T-helper 1 cell (primary cell): ENCODE measurements around the gene TRIM69.
"Not testable (repeated sequence)": the region's sequence is repeated elsewhere in the genome, so short reads cannot be mapped to it uniquely, and the experiment has no call there.

ENCODE experiments used
- DNase-seq, 5 donors: peaks; one replicate each; pipeline ENCODE4 v3.0.0-alpha.2; 2012 to 2020
- total RNA-seq, 4 donors: gene quantifications; one replicate each; lab custom pipeline; 2026; lab: John Stamatoyannopoulos, UW

TRIM69 gene, protein sequence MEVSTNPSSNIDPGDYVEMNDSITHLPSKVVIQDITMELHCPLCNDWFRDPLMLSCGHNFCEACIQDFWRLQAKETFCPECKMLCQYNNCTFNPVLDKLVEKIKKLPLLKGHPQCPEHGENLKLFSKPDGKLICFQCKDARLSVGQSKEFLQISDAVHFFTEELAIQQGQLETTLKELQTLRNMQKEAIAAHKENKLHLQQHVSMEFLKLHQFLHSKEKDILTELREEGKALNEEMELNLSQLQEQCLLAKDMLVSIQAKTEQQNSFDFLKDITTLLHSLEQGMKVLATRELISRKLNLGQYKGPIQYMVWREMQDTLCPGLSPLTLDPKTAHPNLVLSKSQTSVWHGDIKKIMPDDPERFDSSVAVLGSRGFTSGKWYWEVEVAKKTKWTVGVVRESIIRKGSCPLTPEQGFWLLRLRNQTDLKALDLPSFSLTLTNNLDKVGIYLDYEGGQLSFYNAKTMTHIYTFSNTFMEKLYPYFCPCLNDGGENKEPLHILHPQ
- total RNA-seq: 37.6 to 71.2 (median 62.6) reads per million in 4 donors

DNA sequence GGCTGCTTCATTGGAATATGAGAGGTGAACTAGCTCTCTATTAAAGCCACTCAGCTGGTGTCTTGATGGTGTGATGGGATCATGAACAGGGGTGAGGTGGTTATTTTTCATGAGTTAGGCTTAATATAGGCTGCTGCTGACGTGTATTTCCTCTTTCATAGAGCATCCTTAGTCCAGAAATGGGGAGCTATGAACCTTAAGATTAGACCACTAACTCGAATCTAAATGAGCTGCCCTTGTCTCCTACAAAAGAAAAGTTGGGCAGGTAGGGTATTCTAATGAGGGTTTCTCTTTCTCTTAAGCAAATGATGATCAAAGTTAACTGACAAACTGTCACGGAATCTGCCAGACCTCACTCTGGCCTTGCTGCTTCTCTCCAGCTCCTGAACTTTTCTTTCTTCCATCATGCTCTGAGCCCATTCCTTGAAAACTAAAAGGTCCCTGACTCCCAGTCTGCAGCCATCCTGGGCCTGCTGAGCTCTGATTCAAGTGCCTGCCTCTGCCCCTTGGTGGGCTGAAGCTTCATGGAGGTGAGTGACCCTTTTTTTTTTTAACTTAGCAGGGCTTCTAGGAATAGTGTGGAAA is at the start of gene TRIM69:
Gene TRIM69 (plus strand): TSS at position 348 of the 585 bp plus-strand sequence. CDS start 177 bp downstream, at position 525.
- DNase-seq: no peak

DNA sequence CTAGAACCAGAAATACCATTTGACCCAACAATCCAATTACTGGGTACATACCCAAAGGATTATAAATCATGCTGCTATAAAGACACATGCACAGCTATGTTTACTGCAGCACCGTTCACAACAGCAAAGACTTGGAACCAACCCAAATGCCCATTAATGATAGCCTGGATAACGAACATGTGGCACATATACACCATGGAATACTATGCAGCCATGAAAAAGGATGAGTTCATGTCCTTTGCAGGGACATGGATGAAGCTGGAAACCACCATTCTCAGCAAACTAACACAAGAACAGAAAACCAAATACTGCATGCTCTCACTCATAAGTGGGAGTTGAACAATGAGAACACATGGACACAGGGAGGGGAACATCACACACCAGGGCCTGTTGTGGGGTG is 47.0 kb upstream of the TRIM69 start:
- DNase-seq: not testable (repeated sequence)

DNA sequence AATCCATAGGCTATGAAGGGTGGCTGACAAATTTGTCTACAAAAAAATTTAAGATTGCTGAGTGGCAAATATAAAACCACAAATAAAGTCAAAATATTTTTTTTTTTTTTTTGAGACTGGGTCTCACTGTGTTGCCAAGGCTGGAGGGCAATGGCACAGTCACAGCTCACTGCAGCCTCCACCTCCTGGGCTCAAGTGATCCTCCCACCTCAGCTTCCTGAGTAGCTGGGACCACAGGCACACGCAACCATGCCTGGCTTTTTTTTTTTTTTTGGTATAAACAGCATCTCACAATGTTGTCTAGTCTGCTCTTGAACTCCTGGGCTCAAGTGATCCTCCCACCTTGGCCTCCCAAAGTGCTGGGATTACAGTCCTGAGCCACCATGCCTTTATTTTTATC is 46.1 kb upstream of the TRIM69 start:
- DNase-seq: peak in 1 of 5 donors; percentile 49

DNA sequence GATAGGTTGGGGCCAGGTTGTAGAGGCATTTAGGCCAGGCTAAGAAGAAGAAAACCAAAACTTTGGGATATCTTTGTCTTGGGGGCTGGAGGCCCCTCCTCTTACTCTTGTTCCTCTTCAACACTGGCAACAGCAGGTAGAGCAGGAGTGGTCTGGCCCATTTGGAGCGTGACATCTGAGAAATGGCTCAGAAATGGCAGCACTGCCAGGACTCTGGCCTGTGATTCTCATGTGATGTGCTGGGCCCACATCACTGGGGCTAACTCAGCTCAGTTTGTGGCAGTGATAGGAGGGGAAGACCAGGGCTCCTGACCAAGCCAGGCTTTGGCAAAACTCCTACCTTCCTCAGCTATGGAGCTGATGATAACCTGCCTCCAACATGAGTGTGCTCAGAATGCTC is 43.7 kb upstream of the TRIM69 start:
- no peak for DNase-seq

GRCh38 chr15:44694416-44694815 is 41.9 kb upstream of the TRIM69 start:
- no peak for DNase-seq

DNA sequence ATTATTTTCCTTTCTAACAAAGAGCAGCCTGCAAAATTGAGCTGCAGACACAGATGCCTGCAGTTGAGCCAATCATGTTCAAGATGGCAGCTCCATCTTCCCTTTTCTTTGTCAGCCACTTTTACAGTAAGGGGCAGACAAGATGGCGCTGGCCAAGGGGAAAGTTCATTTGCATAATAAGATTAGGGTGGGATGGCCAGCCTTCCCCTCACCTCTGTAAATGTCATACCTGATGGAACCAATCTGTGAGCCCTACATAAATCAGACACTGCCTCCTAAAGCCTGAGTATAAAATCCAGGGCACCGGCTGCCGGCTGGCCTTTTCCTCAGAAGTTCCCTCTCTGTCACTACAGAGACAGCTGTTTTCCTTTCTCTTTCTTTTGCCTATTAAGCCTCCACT is 41.0 kb upstream of the TRIM69 start:
- DNase-seq: no peak

DNA sequence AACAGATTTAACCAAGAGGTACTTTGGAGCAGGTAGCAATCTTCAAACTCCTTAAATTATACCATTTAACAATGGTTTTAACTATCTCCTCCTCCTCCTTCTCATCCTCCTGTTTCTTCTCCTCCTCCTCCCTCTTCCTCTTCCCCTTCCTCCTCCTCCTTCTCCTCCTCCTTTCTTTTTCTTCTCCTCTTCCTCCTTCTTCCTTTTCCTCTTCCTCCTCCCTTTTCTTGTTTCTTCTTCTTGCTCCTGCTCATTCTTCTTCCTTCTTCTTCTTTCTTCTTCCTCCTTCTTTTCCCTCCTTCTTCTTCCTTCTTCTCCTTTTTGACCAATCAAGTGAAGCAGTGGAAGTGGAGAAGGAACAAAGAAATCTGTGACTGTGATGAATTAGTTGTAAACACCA is 39.3 kb upstream of the TRIM69 start:
- DNase-seq: no peak

GRCh38 chr15:44698641-44699040 is 37.7 kb upstream of the TRIM69 start:
- no peak for DNase-seq

GRCh38 chr15:44700676-44701075 is 35.7 kb upstream of the TRIM69 start:
- DNase-seq: not testable (repeated sequence)

DNA sequence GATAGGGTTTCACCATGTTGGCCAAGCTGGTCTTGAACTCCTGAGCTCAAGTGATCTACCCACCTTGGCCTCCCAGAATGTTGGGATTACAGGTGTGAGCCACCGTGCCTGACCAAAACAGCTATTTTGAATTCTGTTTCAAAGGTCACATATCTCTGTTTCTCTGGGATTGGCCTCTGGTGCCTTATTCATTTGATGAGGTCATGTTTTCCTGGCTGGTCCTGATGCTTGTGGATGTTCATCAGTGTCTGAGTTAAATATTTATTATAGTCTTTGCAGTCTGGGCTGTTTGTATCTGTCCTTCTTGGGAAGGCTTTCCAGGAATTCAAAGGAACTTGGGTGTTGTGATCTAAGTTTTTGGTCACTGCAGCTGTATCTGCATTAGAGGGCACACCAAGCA is 30.3 kb upstream of the TRIM69 start:
- DNase-seq: no peak

DNA sequence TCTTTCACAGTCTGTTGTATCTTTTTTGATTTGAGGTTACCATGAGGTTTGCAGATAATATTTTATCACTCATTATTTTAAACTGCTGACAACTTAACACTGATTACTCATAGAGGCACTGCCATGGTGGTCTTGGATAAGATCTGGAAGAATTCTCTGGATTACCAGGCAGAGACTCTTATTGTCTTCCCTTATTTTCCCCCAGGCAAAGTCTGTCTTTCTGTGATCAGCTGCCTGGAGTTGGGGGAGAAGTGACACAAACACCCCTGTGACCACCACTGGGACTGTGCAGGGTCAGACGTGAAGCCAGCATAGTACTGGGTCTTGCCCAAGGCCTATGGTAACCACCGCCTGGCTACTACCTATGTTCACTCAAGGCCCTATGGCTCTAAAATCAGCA is 29.9 kb upstream of the TRIM69 start:
- no peak for DNase-seq

DNA sequence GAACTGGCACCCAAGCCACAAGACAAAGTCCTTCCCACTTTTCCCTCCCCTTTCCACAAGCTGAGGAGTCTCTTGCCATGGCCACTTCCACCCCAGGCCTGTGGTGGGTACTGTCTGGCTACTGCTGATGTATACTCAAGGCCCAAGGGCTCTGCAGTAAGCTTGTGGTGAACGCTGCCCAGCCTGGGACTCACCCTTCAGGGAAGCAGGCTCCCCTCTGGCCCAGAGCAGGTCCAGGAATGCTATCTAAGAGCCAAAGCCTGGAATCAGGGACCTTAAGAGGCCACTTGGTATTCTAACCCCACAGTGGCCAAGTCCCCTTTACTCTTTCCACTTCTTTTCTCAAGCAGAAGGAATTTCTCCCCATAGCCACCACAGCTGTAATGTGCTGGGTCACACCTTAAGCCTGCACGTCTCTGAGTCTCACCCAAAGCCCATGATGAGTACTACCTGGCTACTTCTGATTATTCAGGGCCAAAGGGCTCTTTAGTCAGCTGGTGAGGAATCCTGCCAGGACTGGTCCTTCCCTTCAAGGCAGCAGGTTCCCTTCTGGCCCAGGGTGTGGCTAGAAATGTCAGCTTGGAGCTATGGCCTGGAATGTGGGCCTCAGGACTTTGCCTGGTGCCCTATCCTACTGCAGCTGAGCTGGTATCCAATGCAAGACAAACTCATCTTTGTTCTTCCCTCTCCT is 29.2 kb upstream of the TRIM69 start:
- DNase-seq: no peak

- peak in 1 of 5 donors; percentile 78 for DNase-seq
Measured at GRCh38 chr15:44710236-44711095, 25.9 kb upstream of the TRIM69 start.

- DNase-seq: peak; percentile 86 to 97 (median 91)
Measured at GRCh38 chr15:44711096-44711742, 25.1 kb upstream of the TRIM69 start, which contains the start of the genes B2M and PATL2. Gene B2M, plus strand, starts transcription at chr15:44711517. Its CDS starts 30 bp downstream, at chr15:44711547. Gene PATL2, minus strand, starts transcription at chr15:44711323. Its CDS starts 34,833 bp downstream, at chr15:44676490.

DNA sequence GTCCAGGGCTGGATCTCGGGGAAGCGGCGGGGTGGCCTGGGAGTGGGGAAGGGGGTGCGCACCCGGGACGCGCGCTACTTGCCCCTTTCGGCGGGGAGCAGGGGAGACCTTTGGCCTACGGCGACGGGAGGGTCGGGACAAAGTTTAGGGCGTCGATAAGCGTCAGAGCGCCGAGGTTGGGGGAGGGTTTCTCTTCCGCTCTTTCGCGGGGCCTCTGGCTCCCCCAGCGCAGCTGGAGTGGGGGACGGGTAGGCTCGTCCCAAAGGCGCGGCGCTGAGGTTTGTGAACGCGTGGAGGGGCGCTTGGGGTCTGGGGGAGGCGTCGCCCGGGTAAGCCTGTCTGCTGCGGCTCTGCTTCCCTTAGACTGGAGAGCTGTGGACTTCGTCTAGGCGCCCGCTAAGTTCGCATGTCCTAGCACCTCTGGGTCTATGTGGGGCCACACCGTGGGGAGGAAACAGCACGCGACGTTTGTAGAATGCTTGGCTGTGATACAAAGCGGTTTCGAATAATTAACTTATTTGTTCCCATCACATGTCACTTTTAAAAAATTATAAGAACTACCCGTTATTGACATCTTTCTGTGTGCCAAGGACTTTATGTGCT is 24.5 kb upstream of the TRIM69 start:
- peak; percentile 44 to 77 (median 54) for DNase-seq

DNA sequence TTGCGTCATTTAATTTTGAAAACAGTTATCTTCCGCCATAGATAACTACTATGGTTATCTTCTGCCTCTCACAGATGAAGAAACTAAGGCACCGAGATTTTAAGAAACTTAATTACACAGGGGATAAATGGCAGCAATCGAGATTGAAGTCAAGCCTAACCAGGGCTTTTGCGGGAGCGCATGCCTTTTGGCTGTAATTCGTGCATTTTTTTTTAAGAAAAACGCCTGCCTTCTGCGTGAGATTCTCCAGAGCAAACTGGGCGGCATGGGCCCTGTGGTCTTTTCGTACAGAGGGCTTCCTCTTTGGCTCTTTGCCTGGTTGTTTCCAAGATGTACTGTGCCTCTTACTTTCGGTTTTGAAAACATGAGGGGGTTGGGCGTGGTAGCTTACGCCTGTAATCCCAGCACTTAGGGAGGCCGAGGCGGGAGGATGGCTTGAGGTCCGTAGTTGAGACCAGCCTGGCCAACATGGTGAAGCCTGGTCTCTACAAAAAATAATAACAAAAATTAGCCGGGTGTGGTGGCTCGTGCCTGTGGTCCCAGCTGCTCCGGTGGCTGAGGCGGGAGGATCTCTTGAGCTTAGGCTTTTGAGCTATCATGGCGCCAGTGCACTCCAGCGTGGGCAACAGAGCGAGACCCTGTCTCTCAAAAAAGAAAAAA is 23.9 kb upstream of the TRIM69 start:
- peak in 4 of 5 donors; percentile 50 to 79 (median 58) for DNase-seq

DNA sequence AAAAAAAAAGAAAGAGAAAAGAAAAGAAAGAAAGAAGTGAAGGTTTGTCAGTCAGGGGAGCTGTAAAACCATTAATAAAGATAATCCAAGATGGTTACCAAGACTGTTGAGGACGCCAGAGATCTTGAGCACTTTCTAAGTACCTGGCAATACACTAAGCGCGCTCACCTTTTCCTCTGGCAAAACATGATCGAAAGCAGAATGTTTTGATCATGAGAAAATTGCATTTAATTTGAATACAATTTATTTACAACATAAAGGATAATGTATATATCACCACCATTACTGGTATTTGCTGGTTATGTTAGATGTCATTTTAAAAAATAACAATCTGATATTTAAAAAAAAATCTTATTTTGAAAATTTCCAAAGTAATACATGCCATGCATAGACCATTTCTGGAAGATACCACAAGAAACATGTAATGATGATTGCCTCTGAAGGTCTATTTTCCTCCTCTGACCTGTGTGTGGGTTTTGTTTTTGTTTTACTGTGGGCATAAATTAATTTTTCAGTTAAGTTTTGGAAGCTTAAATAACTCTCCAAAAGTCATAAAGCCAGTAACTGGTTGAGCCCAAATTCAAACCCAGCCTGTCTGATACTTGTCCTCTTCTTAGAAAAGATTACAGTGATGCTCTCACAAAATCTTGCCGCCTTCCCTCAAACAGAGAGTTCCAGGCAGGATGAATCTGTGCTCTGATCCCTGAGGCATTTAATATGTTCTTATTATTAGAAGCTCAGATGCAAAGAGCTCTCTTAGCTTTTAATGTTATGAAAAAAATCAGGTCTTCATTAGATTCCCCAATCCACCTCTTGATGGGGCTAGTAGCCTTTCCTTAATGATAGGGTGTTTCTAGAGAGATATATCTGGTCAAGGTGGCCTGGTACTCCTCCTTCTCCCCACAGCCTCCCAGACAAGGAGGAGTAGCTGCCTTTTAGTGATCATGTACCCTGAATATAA is 23.0 kb upstream of the TRIM69 start:
- peak in 1 of 5 donors; percentile 49 for DNase-seq

- no peak for DNase-seq
Measured at GRCh38 chr15:44715142-44715796, 21.1 kb upstream of the TRIM69 start.
